NOMO-1 treated with dmso at 0.1 percent for 144 hours (cell line): ENCODE measurements around the gene CTH.
"Not testable (repeated sequence)": the region's sequence is repeated elsewhere in the genome, so short reads cannot be mapped to it uniquely, and the experiment has no call there.

Experiments used
- DNase-seq: peaks from one replicate; lab custom pipeline; 2025; ENCODE audit not compliant: unreplicated experiment; lab: John Stamatoyannopoulos, UW

The CTH gene

DNA sequence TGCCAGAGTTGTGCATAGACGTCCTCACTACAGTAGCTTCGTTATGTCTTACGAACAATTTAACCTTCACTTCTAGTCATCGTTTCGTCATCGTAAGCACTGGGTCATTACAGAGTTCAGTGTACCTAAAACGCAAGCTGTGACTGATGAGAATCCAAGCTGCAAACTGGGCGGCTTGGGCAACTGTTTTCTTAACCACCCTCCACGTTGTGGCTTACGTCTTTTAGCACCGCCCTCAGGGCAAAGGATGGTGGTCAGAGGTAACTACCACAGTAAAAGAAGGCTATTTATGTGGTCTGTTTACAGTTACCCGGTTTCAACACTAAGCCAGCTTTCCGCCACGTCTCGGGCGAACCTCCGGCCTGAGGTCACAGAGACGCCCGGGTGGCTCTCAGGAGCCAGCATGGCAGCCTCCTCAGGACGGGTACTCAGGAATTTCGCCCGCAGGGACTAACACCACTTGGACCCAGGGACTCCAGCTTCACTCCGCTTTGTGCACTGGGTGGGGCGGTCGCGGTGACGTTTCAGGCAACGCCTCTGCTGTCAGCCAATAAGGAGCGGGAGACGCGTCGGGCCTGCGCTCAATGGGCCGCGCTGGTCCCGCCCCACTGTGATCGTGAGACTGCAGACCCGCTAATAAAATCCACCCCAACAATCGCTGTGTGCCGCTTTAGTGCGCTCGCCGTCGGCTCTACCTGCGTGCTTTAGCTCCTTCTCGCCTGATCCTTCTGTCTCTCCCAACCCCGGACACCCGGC is at the start of gene CTH:
TSS of gene CTH (plus strand) at position 665 of the 756 bp plus-strand sequence. CDS start 148 bp downstream, outside the sequence.
- DNase-seq, result peak; percentile 94

- no peak for DNase-seq
Measured at GRCh38 chr1:70361727-70362398, 49.2 kb upstream of the CTH start.

DNA sequence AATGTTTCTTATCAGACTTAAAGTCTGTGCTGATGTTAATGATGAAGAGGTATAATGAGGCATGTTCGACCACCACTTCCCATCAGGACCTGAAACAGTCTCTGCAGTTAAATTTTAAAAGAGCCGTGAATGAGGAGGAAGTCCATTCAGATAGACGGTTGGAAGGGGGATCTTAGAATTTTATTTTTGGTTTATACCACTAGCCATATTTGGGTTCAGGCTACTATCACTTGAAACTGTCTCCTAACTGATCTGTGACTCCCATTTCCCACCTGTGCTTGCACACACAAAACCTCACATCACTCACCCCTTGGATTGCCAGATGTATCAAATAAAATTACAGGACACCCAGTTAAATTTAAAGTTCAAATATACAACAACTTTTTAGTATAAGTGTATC is 46.6 kb upstream of the CTH start:
- no peak for DNase-seq

DNA sequence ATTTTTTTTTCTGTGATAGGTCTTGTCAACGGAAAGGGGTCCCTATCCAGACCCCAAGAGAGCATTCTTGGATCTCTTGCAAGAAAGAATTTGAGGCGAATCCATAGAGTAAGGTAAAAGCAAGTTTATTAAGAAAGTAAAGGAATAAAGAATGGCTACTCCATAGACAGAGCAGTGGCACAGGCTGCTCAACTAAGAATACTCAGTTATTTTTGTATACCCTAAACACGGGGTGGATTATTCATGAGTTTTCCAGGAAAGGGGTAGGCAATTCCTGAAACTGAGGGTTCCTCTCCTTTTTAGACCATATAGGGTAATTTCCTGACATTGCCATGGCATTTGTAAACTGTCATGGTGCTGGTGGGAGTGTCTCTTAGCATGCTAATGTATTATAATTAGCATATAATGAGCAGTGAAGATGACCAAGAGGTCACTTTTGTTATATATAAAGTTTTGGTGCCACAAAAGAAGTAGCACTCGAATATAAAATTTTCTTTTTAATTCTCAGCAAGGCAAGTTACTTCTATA is 44.6 kb upstream of the CTH start:
- not testable (repeated sequence) for DNase-seq

DNA sequence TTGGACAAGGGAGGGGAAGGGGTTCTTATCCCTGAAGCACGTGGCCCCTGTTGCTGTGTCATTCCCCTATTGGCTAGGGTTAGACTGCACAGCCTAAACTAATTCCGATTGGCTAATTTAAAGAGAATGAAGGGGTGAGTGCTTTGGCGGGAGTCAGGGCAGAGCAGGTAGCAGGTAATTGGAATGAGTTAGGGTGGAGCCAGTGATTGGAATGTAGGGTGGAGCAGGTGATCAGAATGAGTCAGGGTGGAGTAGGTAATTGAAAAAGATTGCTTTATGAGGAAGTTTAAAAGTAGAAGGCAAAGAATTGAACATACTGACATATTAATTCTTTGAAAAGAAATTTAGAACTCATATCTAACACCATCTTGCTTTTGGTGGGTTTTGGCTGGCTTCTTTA is 44.1 kb upstream of the CTH start:
- DNase-seq, result not testable (repeated sequence)

DNA sequence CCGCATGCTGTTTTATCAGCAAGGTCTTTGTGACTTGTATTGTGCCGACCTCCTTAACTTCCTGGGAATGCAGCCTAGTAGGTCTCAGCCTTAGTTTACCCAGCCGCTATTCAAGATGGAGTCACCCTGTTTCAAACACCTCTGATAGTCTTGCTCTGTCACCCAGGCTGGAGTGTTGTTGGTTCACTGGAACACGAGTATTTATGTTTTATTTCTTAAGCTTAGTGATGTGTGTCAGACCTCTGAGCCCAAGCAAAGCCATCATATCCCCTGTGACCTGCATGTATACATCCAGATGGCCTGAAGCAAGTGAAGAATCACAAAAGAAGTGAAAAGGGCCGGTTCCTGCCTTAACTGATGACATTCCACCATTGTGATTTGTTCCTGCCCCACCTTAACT is 43.7 kb upstream of the CTH start:
- not testable (repeated sequence) for DNase-seq

DNA sequence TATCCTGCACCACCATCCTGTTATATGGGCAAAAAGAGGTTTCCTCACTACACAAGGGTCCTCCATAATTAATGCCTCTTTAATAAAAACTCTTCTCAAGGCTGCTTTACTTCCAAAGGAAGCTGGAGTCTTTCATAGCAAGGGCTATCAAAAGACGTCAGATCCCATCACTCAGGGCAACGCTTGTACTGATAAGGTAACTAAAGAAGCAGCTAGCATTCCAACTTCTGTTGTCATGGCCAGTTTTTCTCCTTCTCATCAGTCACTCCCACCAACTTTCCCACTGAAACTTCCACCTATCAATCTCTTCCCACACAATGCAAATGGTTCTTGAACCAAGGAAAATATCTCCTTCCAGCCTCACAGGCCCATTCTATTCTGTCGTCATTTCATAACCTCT is 39.5 kb upstream of the CTH start:
- not testable (repeated sequence) for DNase-seq

- DNase-seq, result no peak
Measured at GRCh38 chr1:70372426-70372825, 38.6 kb upstream of the CTH start.

- not testable (repeated sequence) for DNase-seq
Measured at GRCh38 chr1:70373580-70373979, 37.5 kb upstream of the CTH start.

DNA sequence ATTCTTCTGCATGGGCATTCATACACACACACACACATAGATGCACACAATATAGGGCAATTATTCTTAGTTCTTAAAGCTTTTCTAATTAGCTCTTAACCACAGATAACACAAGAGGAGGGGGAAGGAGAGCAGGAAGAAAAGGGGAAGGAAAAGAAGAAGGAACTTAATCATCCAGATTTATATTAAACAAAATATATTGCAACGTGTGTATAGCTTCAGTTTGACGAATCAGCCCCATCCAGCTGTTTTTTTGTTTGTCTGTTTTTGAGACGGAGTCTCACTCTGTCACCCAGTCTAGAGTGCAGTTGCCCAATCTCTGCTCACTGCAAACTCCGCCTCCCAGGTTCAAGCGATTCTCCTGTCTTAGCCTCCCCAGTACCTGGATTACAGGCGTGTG is 34.9 kb upstream of the CTH start:
- peak; percentile 62 for DNase-seq

GRCh38 chr1:70382682-70383081 is 28.4 kb upstream of the CTH start:
- DNase-seq, result peak; percentile 47

DNA sequence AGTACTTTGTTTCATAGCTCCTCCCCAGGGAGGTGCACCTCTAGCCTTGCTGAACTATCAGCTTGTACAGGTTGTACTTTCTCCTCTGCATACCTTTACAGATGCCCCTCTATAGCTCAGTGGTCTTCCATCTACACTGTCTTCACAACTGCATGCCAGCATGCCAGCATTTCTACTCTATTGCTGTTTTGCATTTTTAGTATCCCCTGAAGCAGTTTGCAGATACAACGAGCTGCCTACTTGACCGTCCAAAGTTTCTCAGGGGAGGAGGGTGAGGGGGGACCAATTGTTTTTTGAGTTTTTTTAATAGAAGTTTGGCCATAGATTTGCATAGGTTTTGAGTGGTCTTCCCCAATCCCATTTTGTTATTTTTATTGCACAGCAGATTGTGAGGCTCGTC is 27.6 kb upstream of the CTH start:
- DNase-seq, result no peak

- no peak for DNase-seq
Measured at GRCh38 chr1:70384542-70384941, 26.5 kb upstream of the CTH start.

DNA sequence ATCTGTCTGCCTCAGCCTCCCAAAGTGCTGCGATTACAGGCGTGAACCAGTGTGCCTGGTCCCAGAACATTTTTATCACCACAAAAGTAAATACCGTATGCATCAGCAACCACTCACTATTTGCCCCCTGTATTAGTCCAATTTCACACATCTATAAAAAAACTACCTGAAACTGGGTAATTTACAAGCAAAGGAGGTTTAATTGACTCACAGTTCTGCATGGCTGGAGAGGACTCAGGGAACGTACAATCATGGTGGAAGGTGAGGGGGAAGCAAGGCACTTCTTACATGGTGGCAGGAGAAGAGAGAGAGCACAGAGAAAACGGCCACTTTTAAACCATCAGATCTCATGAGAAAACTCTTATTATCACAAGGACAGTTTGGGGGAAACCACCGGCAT is 25.6 kb upstream of the CTH start:
- no peak for DNase-seq

GRCh38 chr1:70386121-70386520 is 24.9 kb upstream of the CTH start:
- DNase-seq, result no peak

- no peak for DNase-seq
Measured at GRCh38 chr1:70387507-70387906, 23.6 kb upstream of the CTH start.

- no peak for DNase-seq
Measured at GRCh38 chr1:70392626-70393025, 18.4 kb upstream of the CTH start.

DNA sequence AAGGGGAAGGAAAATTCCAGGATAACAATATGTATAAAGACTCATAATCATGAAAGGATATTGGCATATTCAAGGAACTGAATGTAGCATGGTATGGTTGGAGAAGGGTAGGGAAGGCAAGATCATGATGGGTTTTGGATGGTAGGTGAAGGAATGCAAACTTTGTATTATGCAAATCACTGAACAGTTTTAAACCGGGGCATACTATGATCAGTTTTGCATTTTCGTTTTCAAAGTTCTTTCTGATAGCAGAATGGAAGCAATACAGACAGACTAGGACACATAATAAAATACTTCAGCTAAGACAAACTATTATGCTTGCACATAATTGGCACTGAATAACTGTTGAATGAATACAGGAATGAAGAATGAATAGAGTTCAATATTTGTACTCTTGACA is 14.5 kb upstream of the CTH start:
- no peak for DNase-seq

- DNase-seq, result no peak
Measured at GRCh38 chr1:70397013-70397412, 14.1 kb upstream of the CTH start.

DNA sequence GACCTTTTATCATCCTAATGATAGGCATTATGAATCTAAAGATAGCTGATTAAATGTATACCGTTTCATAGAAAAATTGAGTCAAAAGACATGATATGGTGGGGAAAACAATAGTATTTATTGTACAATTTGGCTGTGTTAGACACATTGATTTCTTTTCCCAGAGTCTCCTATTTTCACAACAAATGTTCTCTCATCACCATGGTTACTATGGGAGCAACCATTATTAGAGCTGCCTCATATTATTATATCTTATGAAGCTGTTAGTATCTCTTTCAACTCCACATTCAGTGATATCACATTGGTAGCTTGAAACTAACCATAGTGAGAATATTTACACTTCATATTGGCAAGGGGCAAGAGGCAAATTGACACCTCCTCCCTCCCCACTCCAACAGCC is 10.7 kb upstream of the CTH start:
- no peak for DNase-seq

- no peak for DNase-seq
Measured at GRCh38 chr1:70401974-70402373, 9.1 kb upstream of the CTH start.

DNA sequence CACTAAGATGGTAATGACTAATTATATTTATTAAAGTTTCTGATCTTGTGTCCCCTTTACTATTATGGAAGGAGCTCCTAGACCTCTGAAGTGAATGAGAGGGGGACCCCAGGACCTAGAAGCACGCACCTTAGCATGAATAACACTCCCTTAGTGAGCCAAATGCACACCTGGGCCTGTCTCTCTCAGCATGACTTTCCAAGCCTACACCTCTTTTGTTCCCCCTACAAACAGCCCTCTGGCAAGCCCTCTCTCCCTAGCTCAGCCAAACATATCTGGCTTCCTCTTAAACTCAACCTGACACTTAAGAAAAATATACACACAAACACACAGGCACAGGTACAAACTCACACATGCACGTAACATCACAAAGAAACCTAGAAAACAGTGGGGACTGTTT is 7.3 kb upstream of the CTH start:
- no peak for DNase-seq
